GM15510 (cell line): Measurements from ENCODE around the gene LSM3.

Experiments used
- POLR2A ChIP-seq: IDR thresholded peaks from 3 replicates; pipeline ENCODE4 v1.6.1; 2011; ENCODE audit warnings: borderline replicate concordance; ENCODE audit not compliant: insufficient read length; ENCODE audit errors: extremely low read depth

Gene LSM3

DNA sequence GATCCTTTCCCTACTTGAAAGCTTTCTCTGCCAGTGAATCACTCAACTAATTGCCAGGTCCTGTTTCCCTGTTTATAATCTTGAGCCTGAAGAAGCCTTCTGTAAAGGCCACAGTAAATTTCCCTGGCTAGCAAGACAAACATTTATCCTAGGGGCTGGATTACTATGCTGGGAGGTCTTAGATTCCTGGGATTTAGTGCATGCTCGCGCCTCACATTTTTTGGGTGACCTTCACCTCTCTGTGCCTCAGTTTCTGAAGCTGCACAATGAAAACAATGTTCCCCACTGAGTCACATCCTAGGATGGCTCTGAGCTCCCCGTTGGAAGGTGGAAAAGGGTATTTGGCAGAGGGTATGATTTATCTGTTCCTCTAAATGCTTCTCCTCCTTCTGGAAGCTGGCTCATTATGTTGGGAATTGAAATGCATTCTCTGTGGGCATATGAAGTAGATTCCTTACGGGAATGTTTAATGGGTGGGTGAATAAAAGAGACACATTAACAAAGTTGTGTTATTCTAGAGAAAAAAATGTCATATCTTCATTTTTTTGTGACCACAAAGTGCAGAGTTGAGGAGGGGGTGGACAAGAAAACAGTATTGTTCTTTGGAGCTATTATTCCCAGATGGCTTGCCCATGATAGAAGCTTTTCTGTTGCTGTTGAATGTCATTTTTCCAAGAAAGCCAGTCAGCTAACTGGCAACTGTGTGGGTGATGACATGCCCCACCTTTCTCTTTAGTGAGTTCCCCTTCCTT is 32.4 kb downstream of the LSM3 start:
- TF ChIP-seq POLR2A = no peak

DNA sequence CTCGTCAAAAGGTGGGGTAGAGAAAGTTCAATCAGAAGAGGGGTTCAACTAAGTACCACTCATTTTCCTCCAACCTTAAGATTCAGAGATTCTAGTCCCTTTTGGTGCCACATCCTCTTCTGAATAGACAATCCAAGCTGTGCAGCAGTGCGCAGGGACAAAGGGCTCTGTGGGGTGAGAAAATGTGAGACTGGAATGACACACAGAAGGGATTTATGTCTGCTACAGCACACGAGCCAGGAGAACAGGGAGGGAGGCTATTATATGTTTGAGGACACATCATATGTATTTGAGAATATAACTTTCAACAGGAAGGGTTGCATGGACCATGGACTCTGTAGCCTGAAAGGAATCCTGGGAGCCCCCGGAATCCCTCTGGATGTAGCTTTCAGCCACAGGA is 33.0 kb downstream of the LSM3 start:
- TF ChIP-seq POLR2A = no peak

DNA sequence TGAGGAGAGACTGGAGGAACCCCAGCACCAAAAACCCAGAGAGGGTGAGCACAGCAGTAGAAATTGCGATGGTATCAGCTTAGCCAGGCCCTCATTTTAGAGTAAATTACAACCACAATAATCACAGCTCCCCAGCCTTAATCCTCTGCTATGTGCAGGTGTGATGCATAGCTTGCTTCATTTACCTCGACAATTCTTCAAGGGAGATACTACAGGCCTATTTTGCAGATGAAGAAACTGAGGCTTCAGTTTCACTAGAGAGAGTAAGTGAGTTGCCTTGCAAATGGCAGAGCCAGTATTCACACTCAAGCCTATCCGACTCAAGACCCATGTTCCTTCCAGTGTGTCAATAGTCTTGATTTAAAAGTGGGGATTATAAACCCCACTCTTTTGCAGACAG is 33.4 kb downstream of the LSM3 start:
- no peak for TF ChIP-seq POLR2A

DNA sequence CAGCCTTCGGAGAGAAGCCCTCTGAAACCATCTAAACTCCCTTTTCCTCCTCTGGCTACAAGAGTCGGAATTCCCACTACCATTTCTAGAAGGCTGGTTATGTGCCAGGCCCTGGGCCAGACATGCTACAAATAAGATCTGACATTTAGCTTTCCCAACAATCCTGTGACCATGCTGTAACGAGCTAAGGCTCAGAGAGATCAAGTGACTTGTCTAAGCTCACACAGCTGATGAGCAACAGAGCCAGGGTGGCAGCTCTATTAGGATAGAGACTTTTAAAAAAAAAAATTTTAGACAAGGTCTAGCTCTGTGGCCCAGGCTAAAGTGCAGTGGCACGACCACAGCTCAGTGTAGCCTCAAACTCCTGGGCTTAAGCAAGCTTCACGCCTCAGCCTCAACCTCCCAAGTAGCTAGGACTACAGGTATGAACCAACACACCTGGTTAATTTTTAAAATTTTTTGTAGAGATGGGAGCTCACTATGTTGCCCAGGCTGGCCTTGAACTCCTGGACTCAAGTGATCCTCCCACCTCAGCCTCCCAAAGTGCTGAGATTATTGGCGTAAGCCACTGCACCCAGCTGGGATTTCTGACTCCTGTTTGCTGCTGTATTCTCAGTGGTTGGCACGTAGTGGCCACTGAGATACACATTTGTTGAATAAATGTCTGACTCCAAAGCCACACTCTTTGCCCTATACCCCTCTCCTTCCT is 34.6 kb downstream of the LSM3 start:
- TF ChIP-seq POLR2A = no peak

DNA sequence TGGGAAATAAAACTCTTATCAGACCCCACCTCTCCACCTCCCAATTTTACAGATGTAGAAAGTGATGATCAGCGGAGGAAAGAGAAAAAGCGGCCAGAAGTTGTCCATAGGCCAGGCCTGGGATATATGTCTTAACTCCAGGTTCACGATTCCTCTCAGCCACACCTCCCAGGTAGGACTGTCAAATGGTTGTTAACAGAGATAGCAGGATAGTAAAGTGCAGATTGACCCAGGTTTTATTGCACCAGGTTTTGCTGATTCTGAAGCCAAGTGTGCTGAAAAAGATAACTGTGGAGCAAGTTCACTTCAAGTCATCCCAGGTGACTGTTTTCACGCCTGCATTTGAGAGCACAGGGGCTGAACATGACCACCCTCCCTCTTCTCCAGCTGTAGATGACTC is 36.1 kb downstream of the LSM3 start:
- no peak for TF ChIP-seq POLR2A

DNA sequence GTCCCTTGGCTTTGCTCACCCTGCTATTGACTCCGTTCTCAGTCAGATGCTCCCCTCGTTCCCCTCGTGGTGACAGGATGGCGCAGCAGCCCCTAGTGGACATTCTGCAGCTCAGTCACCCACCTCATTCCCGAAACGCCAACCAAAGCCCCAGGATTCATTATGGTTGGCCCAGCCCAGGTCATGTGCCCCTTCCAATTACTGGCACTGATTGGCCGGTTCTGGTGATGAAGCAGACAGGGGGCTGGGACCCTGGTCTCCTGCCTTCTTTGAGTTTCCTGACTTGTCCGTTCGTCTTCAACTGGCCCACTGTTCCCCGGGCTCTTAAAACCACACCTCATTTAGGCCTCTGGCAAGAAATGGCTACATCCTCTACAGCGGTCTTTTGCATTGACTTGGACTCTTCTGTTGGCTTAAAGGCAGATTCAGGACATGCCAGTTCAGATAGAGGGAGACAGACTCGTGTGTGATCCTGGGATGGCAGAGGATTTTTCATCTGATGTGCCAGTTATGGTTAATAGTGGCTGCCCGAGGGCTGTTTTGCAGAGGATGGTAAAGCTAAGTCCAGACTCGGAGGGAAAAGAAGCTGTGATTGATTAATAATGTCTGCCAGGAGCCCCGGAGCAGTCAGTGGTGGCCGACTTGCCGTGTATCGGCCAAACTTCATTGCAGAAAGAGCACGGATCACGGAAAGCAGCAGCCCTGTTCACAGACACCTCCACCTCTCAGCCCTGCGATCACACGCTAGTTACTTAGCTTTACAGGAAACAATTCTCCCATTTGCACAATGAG is 37.8 kb downstream of the LSM3 start:
- TF ChIP-seq POLR2A = no peak

DNA sequence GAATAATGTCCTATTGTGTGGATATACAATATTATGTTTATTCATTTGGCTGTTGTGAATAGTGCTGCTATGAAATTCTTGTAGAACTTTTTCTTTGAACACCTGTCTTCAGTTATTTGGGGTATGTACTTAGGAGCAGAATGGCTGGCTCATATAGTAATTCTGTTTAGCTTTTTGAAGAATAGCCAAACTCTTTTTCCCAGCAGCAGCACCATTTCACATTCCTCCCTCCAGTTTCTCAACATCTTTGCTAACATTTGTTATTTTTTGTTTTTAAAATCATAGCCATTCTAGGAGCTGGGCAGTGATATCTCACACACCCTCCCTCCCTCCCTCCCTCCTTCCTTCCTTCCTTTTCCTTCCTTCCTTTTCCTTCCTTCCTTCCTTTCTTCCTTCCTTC is 39.7 kb downstream of the LSM3 start:
- no peak for TF ChIP-seq POLR2A

DNA sequence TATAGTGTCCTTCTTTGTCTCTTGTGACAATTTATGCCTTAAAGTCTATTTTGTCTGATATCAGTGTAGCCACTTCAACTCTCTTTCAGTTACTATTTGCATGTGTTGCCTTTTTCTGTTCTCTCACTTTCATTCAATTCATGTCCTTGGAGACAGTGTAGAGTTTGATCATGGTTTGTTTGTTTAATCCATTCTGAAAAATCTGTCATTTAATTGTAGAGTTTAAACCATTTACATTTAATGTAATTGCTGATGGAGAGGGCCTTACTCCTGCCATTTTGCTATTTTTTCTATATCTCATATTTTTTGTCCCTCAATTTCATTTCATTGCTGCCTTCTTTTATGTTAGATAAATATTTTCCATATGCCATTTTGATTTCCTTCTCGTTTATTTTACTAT is 42.3 kb downstream of the LSM3 start:
- no peak for TF ChIP-seq POLR2A

DNA sequence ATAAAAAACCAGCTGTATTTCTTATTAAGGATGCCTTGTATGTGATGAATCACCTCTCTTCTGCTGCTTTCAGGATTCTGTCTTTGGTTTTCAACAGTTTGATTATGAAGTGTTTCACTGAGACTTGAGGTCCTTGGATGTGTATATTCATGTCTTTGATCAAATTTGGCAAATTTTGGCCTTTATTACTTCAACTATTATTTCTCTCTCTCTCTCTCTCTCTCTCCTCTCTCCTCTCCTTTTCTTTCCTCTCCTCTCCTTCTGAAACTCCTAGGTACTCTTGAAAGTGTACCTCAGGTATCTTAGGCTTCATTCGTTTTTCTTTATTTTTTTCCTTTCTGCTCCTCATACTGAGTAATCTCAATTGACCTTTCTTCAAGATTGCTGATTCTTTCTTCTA is 43.3 kb downstream of the LSM3 start:
- TF ChIP-seq POLR2A = no peak

DNA sequence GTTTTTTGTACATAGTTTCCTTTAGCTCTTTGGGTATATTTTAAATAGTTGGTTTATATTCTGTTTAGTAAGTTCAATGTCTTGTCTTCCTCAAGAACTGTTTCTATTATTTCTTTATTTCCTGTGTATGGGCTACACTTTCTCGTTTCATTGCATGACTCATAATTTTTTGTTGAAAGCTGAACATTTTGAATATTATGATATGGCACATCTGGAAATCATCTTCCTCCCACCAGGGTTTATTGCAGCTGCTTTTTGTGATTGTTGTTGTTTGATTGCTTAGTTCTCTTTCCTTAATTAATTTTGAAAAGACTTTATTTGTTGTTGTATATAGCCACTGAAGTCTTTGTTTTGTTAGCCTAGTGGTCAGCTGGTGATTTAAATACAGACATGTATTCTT is 43.8 kb downstream of the LSM3 start:
- TF ChIP-seq POLR2A = no peak

DNA sequence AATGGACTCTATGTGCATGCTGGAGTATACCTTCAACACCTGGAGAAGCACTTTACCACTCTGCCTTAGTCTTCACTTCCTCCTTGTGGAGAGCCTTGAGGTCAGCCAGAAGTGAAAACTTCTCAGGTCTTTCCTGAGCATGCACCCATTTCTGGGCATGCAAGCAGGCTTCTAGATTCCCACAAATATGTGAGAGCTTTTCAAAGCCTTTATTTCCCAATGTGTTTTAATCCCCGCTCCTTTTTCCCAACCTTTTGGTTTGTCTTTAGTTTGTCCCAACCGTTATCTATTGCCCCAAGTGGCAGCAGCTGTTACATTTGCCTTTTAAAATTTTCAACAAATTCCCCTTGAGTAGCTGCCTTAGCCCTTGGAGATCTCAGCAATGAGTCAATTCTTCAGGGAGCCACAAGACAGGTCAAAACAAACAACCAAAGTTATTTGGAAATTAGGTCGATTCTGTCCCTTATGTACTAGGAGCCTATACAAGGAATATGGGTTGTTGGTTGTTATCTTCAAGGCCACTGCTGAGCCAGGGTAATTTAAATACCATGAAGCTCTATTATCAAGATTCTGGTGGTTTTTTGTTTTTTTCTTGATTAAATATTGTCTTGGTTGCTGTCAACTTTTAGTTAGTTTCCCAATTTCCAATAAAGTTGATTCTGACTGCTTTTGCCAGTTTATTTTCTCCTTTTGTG is 44.4 kb downstream of the LSM3 start:
- TF ChIP-seq POLR2A = no peak

DNA sequence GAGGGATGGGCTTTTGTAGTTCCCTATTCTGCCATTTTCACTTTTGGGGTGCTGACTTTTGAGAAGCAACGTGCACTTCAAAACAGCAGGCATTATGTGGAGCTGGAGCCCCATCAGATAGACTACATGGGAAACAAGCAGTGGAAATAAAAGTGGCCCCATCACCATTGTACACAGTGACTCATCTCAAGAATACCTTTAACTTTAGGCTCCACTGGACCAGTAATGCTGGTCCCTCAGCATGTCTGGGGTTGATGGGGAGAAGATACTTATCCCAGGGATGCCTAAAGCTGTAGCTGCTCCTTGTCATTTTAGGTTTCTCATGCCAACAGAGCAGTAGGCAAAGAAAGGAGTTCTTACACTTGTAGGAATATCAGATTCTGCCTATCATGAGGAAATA is 45.0 kb downstream of the LSM3 start:
- TF ChIP-seq POLR2A = no peak

DNA sequence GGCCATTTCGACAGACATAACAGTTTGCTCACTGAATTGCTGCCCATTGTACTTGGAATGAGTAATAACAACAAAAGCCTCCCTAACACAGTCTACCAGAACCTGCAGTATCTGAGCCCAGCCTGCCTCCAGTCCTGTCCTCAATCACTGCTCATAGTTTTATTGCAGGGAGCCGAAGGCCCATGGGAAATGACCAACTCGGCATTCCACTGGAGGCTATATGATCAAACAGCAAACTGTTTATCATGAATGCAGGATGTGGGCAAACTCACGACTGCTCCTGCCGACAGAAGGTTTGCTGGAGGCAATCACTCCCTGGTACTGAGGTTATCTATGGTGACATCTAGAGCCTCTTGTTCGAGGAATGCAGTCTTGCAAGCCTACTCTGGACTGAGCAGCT is 46.3 kb downstream of the LSM3 start:
- TF ChIP-seq POLR2A = no peak

DNA sequence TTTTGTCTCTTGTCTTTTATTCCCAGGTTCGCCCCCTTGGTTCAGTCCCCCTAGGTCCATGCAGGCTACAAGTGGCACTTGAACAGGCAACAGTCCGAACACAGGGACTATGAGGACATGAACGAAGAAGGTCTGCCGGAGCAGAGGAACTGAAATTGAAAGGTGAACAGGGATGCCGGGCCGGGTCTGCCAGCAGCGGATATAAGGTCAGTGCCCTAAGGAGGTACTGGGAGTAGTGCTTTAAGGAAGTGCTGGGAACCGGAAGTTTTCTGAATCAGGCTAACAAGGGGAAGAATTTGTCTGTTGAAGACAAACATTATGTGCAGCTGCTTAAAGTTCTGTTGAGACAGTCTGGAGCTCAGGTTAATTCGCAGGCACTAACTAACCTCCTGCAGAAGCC is 46.8 kb downstream of the LSM3 start:
- TF ChIP-seq POLR2A = no peak

DNA sequence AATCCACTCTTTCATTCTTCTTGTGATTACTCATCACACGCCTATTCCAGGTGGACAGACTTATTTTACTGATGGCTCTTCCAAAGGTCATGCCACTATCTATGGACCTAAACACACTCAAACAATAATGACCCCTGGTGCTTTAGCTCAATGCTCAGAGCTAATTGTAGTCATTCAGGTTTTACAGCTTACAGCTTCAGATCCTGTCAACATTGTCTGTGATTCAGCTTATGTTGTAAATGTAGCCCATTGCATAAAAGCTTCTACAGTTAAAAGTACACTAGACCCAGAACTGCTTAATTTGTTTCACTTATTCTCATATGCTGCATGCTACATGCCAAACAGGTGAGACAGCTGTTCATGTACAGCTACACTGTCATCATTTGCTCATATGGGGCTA is 49.2 kb downstream of the LSM3 start:
- TF ChIP-seq POLR2A = no peak
